NCI-H2196 treated with DMSO at 0.1 percent for 48 hours (cell line): ENCODE results near the gene CDC20.

Experiments used
- DNase-seq: peaks from one replicate; lab custom pipeline; 2025; ENCODE audit not compliant: unreplicated experiment; lab: John Stamatoyannopoulos, UW

The CDC20 gene

DNA sequence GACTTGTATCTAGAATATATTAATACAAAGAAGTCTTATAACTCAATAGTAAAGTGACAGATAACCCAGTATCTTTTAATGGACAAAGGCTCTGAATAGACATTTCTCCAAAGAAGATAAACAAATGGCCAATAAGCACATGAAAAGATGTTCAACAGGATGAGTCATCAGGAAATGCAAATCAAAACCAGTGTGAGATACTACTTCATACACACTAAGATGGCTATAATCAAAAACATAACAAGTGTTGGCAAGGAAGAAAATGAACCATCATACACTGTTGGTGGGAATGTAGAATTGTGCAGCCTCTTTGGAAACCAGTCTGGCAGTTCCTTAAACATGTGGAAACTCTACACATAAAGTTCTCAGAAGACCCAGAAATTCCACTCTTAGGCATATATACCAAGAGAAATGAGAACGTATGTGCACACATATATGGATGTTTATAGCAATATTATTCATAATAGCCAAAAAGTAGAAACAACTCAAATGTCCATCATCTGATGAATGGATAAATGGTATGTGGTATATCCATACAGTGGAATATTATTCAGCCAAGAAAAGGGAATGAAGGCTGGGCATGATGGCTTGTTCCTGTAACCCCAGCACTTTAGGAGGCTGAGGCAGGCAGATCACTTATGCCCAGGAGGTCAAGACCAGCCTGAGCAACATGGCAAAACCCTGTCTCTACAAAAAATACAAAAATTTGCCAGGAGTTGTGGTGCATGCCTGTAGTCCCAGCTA, 31.1 kb upstream of the CDC20 start:
- no peak for DNase-seq

DNA sequence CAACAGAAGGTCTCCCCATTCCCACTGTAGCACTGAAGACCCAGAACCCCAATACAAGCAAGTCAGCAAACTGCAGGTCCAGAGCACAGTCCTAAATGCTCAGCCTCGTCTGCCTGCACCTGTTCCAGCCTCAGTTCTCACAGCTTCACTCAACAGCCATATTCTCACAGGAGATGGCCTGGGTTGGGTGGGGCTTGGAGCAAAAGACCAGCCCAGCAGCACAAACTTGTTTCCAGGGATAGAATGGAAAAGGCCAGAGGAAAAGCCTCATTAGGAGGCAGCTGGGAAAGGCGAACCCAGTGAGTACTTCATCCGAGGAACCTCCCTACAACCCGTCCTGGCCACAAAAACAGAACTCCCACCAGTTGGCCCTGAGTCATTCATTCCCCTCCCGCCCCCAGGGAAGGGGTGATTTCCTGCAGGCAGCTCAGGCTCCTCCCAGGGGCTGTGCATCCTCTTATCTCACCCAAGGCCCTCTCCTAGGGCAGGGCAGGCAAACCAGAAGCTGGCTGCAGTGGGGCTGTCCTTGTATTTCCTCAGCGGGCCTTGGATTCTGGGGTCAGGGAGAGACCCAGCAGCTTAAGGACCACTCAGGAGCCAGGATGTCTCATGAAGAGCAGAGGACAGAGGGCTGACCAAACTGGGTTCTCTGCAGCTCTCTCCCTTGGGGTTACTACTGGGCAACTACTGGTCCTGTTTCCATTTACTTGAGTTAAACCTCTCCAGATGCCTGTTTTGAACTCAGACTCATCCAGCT, 28.6 kb upstream of the CDC20 start:
- DNase-seq: no peak

DNA sequence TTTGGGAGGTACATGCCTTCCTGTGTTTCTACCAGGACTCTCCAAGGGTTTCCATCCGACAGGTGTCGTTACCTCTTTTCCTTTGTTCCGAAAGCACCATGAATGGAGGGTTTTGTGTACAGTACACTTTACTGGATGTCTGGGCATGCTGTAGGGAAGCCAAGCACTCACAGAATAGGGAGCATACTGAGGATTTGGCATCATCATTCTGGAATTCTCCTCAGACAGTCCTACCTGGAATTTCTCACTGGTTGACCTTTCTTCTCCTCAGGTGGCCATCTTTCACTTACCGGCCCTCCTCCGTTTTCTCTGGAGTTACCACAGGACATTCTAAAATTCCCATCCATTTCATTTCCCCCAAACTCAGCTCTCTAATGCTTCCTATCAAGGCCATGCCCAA, 27.1 kb upstream of the CDC20 start:
- no peak for DNase-seq

DNA sequence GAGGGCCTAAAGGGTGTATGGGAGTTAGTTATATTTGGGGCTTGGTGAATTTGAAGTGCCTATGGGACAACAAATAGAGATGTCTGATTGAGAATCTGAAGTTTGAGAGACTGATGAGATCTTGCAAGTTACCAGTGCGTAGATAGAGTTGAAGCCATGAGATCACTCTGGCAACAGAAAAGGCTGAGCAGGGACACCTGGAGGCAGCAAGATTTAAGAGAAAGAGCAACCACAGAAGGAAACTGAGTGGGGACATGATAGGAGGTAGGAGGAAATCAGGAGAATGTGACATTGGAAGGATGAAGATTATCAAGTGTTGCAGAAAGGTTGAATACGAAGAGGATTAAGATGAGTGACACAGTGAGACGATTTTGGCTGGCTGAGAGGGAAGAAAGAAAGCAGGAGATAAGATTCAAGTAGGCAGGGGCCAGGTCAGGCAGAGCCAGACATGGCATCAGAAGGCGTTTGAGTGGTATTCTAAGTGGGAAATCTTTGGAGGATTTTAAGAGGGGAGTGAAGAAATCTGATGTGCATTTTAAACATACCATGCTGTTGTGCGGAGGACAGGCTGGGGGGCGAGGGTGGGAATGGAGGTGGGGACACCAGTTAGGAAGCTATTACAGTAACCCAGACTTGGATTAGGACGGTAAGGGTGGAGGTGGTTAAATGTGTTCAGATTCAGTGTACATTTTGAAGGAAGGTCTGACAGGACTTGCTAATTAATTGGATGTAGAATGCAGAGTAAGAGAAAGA, 24.2 kb upstream of the CDC20 start:
- DNase-seq: no peak

DNA sequence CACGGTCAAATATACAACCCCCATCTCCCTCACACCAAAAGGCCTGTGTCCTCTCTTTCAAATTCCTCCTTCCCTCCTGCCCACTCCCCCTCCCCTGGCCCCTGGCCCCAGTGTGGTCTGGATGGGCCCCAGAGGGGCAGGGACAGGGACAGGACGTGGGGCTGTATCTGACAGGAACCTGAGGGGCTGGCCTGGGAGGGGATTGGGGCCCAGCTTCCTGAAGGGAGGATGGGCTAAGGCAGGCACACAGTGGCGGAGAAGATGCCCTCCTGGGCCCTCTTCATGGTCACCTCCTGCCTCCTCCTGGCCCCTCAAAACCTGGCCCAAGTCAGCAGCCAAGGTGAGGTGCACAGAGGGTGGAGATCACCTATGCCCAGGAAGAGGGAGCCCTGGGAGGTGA, 21.2 kb upstream of the CDC20 start, which contains the start of gene MPL:
TSS of gene MPL (plus strand) at position 231 of the 400 bp plus-strand sequence. CDS start at position 262, 31 bp downstream.
- DNase-seq: no peak

DNA sequence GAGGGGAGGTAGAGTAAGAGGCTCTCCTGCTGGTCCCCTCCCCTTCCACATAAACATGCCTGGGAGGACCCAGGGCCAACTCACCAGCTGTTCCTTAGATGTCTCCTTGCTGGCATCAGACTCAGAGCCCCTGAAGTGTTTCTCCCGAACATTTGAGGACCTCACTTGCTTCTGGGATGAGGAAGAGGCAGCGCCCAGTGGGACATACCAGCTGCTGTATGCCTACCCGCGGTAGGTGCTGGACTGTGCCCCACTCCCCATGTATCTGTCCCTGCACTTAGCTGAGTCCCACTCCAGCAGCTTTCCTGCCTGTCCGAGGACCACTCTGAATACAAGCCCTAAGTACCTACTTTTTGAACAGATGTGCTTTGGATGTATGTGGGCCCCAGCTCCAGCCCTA, 20.8 kb upstream of the CDC20 start:
- no peak for DNase-seq

DNA sequence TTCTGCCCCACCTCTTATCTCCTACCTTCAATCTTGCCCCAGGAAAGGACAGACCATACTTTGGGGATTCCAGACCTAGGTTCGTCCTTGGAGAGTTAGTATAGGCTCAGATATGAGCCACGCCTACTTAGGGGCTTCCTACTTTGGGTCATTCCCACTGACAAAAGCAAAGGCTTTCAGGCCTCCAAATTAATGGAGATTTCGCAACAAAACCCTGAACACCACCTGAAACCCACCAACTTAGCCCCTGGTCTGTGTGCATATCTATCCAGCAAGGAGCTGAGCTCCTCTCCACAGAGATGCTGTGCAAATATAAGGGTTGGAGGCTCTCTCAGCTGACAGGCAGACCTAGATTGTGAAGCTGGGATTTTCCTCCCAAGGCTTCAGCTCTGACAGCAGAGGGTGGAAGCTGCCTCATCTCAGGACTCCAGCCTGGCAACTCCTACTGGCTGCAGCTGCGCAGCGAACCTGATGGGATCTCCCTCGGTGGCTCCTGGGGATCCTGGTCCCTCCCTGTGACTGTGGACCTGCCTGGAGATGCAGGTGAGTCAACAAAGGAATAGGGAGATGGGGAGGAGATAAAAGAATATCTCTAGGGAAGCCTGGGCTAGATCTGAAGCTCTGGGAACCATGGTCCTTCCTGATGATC, 19.1 kb upstream of the CDC20 start:
- no peak for DNase-seq

DNA sequence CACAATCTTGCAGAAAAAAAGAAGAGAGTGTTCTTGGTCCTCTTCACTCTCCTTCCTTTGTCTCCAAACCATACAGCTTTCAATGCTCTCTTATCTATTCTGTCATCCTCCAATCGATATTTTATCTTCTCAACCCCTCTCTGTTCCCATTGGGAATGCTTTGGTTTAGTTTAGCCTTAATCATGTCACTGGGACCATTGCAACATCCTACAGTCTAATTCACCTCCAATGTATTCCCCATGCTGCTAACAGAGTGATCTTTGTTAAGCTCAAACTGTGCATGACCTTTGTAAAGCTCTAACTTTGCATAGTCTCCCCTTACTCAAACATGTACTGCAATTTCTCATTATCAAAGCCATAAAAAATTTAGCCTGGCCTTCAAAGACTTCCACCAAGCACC, 18.2 kb upstream of the CDC20 start:
- no peak for DNase-seq

DNA sequence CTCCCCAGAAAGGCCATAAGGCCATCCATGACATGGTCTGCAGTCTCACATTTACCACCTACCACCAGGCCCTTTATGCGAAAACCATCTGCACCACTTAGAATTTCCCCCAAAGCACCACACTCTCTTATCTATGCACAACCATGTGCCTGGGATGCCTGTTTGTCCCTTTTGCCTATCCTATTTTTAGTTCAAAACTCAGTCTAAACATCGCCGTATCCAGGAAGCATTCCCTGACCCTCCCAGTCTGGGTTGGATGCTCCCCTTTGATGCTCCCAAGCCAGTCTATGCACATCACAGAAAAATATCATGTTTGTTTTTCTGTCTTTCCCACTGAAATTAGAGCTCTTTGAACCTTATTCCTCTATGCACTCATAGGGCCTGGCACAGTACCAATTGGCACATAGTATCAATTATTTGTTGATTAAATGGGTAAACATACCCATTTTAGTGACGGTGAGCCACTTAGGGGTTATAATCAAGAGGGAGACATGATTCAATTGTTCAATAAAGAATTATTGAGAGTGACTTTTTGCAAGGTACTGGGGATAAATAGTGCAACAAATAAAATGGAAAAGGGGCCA, 14.4 kb upstream of the CDC20 start:
- no peak for DNase-seq

DNA sequence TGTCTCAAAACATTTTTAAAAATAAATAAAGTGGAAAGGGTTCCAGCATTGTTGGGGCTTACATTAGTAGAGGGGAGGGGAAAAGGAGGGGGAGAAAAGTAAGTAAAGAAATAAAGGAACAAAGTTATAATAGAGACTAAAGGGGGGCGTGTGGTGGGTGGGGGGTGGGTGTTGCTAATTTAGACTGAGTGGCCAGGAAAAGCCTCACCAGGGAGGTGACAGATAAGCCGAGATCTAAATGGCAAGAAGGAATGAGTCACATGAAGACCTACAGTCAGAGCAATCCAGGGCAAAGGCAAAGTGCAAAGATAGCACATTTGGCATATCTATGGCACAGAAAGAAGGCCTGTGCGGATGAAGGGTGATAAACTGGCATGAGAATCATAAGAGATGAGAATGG, 13.7 kb upstream of the CDC20 start:
- DNase-seq: no peak

DNA sequence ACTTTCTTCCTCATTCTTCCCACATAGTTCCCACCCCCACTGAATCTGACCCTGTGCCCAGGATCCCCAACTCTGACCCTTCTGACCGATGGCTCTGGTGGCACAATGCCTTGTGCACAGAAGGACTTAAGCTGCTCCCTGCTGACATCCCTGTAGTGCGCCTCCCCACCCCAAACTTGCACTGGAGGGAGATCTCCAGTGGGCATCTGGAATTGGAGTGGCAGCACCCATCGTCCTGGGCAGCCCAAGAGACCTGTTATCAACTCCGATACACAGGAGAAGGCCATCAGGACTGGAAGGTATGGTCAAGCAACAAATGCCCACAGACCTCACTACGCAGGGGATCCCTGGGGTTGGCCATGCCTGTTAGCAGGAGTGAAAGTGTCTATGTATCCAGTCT, 12.1 kb upstream of the CDC20 start:
- DNase-seq: no peak

DNA sequence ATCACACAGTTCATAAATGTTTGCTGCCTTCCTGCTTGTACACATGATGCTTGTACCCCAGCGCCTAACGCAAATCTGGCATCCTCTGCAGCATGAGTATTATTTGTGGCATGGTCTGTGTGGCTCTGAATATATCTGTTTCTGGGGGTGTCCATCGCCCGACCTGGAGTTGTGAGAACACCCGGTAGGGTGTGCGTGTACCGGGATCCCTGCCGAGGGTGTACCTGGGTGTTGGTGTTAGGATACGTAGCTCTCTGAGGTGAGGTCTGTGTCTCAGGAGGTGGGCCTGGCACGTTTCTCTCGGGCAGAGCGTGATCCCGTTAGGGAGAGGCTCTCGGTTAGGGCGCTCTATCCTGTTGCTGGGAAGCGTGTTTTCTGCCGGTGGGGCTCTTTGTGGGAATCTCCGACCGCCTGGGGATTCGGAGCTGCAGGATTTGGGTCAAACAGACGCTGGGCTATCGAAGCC, 10.4 kb upstream of the CDC20 start:
- peak; percentile 71 for DNase-seq

DNA sequence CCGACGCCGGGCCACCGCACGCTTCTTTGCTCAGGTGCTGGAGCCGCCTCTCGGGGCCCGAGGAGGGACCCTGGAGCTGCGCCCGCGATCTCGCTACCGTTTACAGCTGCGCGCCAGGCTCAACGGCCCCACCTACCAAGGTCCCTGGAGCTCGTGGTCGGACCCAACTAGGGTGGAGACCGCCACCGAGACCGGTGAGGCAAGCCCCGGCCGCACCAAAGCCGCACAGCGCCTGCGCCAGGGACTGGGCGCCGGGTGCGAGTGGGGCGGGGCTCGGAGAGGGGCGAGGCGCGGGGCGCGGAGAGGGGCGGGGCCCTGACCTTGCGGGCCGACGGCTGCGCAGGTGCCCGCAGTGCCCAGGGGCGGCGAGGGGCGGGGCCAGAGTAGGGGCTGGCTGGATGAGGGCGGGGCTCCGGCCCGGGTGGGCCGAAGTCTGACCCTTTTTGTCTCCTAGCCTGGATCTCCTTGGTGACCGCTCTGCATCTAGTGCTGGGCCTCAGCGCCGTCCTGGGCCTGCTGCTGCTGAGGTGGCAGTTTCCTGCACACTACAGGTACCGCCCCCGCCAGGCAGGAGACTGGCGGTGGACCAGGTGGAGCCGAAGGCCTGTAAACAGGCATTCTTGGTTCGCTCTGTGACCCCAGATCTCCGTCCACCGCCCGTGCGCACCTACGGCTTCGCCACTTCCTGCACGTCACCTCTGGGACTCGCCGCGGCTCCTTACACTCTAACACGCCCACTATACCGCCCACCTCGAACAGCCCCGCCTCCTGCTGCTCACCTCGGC, 9.8 kb upstream of the CDC20 start:
- DNase-seq: peak; percentile 96

DNA sequence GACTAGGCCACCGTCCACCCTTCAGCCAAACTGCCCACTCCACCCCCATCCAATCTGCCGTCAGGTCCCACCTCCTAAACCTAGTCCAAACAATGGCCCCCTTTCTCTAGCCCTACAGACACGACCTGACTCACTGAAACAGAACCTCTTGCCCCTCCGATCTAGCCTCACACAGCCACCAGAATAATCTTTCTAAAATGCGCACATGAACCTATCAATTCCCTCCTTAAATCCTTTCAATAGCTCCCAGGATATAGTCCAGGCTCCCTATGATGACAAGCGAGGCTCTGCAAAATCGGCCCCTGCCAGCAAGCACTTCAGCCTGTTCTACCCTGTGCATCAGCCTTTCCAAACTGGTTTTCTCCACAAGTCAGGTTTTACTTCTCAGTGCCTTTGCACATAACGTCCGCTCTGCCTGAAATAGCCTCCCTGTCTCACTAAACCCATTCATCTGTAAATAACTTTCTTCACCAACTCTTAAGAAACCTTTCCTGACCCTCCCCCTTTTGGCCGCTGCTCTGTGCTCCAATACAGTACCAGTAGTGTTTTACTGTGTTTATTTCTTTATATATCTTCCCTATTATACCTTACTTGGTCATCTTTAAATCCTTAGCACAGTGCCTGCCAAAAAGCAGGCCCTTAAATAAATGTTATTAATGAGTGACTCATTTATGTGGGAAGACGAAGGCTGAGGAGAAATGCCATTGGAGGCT, 9.0 kb upstream of the CDC20 start:
- no peak for DNase-seq

DNA sequence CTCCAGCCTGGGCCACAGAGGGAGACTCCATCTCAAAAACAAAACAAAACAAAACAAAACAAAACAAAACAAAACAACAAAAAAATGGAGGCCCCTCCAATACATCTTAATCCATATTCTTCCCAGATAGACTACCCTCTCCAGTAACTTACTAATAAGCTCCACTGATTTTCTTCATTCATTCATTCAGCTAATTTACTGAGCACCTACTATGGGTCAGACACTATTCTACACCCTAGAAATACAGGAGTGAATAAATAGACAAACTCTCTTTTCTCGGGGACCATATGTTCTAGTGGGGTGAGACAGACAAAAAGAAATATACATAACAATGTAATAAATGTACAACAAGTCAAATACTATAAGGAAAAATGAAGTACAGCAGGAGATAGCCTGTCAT, 7.8 kb upstream of the CDC20 start:
- no peak for DNase-seq

DNA sequence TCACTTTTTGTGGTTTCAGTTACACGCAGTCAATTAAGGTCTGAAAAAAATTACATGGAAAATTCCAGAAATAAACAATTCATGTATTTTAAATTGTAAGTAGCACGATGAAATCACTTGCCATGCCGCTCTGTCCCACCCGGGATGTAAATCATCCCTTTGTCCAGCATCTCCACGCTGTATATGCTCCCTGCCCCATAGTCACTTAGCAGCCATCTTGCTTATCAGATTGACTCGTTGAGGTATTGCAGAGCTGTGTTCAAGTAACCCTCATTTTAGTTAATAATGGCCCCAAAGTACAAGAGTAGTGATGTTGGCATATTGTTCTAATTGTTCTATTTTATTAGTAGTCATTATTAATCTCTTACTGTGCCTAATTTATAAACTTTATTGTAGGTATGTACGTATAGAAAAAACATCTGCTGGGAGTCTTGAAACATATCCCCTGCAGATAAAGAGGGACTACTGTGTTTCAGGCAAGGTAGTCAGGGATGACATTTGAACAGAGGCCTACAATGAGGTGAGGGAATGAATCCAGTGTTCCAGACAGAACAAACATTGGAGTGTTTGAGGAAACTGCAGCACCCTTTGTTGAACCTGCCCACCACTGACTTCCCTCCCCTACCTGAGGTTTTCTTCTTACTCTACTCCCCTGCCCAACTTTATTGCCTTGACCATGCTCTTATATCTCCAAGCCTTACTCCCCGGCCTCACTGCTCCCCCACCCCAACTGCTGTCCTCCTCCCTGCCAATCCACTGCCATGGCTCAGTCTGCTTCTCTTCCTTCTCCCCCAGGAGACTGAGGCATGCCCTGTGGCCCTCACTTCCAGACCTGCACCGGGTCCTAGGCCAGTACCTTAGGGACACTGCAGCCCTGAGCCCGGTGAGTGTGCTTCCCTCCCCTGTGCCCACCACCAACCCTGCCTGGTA, 7.1 kb upstream of the CDC20 start:
- DNase-seq: no peak

DNA sequence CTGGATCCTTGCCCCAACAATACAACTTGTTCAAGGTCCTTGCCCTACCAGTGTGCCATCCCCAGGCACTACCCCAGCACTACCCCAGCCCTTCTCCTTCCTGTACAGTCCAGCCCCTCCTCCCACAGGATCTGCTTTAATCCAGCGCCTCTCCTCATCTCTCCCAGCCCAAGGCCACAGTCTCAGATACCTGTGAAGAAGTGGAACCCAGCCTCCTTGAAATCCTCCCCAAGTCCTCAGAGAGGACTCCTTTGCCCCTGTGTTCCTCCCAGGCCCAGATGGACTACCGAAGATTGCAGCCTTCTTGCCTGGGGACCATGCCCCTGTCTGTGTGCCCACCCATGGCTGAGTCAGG, 6.5 kb upstream of the CDC20 start:
- no peak for DNase-seq

DNA sequence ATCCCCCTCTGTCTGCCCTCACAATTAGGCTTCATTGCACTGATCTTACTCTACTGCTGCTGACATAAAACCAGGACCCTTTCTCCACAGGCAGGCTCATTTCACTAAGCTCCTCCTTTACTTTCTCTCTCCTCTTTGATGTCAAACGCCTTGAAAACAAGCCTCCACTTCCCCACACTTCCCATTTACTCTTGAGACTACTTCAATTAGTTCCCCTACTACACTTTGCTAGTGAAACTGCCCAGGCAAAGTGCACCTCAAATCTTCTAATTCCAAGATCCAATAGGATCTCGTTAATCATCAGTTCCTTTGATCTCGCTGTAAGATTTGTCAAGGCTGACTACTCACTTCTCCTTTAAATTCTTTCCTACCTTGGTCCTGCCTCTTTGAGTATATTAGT, 5.9 kb upstream of the CDC20 start:
- no peak for DNase-seq

DNA sequence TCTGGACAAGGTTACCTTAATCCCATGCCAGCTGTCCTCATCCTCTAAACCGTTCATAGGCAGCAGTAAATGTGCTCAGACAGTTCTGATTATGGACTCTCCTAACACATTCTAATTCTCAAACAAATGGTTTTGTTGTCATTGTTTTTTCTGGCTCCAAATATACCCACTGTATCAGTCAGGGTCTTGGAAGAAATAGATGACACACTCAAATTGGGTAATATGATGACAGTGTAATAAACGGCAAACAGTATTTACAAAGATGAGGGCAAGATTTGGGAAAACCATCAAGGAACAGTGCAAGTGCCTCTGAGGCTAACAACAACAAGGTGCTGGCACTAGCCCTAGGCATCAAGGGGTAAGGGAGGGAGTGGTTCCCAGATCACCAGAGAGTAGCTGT, 4.3 kb upstream of the CDC20 start:
- DNase-seq: no peak
